NOMO-1 treated with dmso at 0.1 percent for 144 hours (cell line): ENCODE results near the gene ZC2HC1B.

Source experiments
- DNase-seq: peaks from one replicate; lab custom pipeline; 2025; ENCODE audit not compliant: unreplicated experiment; lab: John Stamatoyannopoulos, UW

ZC2HC1B gene

GRCh38 chr6:143928853-143929252 lies 64.6 kb downstream of the ZC2HC1B start:
- no peak for DNase-seq

DNA sequence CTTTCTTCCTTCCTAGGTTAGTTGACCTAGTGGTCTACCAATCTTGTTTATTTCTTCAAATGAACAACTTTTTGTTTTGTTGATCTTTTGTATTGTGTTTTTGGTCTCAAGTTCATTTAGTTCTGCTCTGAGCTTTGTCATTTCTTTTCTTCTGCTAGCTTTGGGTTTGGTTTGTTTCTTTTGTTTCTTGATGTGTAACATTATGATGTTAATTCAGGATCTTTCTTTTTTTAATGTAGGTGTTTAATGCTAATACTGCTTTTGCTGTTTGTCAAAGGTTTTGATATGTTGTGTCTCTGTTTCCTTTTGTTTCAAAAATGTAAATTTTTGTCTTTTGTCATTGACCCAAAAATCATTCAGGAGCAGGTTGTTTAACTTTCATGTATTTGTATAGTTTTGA lies 65.7 kb downstream of the ZC2HC1B start:
- DNase-seq: no peak

- no peak for DNase-seq
These were observed 70.1 kb downstream of the ZC2HC1B start for GRCh38 chr6:143934331-143934730.

GRCh38 chr6:143934867-143935266 lies 70.6 kb downstream of the ZC2HC1B start:
- DNase-seq: no peak

DNA sequence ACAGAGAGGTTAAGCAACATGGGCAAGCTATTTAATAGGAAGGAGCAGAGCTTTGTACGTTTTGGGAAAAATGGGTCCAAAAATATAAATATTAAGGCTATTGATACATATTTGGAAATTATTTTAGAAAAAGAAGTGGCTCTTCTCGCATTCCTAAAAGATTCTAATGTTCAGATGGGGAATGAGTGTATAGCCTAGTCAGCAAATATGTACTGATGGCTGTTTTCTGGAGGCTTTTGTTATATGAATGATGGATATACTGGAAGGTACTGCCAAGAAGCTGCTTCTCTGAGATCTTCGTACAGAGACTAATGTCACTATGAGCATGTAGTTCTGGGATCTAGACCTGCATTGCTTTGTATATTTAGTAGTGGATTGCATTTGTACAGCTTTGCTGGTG lies 72.1 kb downstream of the ZC2HC1B start:
- DNase-seq: no peak

DNA sequence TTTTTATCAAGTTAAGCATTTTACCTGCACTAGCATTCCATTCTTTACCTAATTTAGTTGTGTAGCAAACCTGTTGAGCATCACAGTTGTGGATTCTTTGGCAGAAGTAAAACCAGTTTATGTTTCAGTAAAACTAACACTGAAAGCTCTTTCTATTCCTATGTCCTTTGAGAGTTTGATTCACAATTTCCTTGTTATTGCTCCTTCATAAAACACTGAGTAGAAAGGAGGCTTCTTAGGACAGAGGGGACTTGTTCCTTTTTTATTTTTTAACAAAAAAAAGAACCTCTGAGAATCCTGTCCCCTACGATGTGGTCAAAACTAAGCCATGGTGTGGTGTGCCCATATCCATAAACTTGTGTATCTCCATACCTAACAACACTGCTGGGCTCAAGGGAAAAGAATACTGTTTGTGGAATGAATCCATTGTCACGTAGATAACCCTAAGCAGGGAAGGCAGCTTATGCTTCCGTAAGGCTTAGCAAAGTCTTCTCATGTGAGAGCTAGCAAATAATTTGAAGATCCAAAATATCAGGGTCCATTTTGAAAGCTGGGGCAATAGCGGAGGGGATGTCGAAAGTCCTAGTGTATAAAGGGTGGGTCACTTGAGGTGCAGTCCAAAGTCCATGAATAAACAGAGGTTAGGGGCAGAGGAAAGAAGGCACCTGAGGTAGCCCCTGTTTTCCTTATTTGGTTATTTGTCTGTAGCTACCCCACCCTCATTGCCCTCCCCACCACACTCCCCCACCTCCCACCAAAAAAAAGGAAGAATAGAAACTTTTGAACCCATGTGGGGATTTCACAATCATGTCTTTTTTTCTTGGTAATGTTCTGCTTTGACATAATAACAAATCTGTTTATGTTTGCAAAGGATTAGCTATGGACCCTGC lies 72.7 kb downstream of the ZC2HC1B start:
- DNase-seq: peak; percentile 8

- no peak for DNase-seq
These were observed 73.3 kb downstream of the ZC2HC1B start for GRCh38 chr6:143937668-143937970.

- no peak for DNase-seq
These were observed 75.1 kb downstream of the ZC2HC1B start for GRCh38 chr6:143939364-143939763.

GRCh38 chr6:143940011-143940597 lies 75.8 kb downstream of the ZC2HC1B start:
- peak; percentile 14 for DNase-seq

- DNase-seq: no peak
These were observed 77.8 kb downstream of the ZC2HC1B start for GRCh38 chr6:143941852-143942627.

DNA sequence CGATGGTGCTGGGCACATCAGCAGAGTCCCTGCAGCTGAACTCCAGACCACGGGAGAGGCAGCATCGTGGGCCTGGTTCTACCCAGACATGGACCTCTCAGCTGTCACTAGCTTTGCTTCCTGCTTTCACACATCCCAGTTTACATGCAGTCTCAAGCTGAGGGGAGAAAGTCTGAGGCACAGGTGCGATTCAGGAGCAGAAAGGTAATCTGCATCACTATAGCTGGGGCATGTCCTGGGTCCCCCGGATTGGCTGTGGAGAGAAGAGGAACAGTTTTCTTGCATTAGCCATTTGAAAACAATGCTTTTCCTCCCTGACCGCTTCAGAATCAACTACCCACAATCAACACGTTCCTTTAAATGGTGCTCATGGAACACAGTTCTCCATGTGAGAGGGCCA lies 83.9 kb downstream of the ZC2HC1B start:
- DNase-seq: no peak

GRCh38 chr6:143949535-143949934 lies 85.3 kb downstream of the ZC2HC1B start:
- DNase-seq: no peak

GRCh38 chr6:143949962-143950361 lies 85.7 kb downstream of the ZC2HC1B start:
- no peak for DNase-seq

- DNase-seq: no peak
These were observed 86.6 kb downstream of the ZC2HC1B start for GRCh38 chr6:143950875-143951274.

- DNase-seq: no peak
These were observed 87.9 kb downstream of the ZC2HC1B start for GRCh38 chr6:143952060-143952778.

DNA sequence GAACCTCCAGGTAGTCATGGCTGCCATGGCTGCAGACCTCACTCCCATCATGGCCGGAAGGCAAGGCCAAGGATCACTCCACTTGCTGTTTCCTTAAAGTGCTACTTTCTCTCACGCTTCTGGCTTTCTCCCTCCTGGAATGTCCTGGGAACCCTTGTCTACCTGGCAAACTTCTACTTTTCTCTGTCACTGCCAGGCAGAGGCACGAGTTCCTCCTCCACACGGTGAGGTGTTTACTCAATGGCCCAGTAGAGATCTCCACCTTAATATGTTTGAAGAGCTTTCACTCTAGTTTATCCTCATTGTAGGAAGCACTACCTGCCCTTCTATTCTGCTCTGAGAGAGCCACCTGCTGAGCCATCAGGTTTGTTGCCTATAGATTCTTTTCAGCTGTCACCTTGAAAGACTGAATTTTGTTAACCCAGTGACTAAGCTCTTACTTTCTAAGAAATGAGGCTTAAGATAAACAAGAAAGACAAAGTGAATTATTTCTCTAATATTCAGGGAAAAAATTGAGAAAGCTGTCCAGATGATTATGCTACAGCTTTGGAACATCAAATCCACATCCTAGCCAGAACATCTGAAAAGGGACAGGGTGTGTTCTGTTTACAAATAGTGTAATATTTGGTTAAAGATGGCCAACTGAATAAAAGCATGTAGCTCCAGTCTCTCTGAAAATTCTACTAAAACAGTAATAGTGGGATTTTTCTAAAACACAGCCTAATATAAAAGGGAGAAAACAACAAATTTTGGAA lies 88.8 kb downstream of the ZC2HC1B start:
- no peak for DNase-seq

- DNase-seq: no peak
These were observed 89.6 kb downstream of the ZC2HC1B start for GRCh38 chr6:143953922-143954321.

DNA sequence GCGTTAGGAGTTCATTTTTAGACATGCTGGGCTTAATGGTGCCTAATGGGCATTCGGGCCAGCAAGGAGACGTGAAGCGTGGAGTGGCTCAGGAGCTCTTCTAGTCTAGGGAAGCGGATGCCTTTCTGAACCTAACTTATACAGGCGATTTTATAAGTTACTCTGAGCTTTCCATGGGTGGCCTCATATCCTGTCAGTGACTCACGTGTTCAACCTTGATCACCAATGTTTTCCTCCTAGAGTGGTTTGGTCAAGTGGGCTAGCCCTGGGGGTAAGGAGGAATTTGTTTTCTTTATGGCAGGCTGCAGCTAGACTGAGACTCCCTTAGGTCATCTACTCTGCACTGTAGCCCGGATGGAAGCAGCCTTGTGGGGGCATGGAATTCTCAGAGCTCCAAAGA lies 91.7 kb downstream of the ZC2HC1B start:
- DNase-seq: no peak

DNA sequence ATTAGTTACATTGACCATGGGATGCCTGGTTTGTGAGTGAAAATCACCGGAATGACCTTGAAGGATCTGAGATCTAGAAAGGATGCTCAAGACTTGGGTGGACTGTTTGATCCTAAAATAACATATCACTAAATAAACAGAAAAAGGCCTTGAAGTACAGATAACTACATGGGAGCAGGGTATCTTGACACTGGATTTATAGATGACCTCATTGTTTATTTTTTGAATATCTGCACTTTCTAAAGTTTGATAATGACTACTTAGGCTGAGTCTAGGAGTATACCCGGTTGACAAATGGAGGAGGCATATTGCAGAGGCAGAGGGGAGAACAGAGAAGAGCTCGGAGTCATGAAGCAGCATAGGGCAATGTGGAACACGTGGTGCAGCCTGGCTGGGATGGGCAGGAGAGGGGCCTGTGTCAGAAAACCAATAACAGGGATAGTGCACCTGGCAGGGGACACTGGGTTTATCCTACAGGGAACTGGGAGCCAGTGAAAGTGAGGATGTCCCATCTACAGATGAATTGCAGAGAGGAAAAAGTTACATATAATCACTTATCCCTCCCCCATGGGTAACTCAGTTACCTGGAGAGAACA lies 93.5 kb downstream of the ZC2HC1B start:
- DNase-seq: no peak

- DNase-seq: no peak
These were observed 94.6 kb downstream of the ZC2HC1B start for GRCh38 chr6:143958839-143959399.
